HCT116 (cell line): ENCODE measurements around the gene SOX1. TPM values are rescaled to one million over a fixed set of nuclear protein-coding genes. Genes with fewer than 3 reads are reported as not detected.

Experiments used
- ATAC-seq: fragments of 200-7000 bp; cut with Tn5 transposase; 2 replicates; pipeline ENCODE4 v1.9.1; 2020; ENCODE audit warnings: mild to moderate bottlenecking, moderate library complexity
- BruUV-seq: library from RNA; stranded (reverse); fragments of 400-500 nt; replicated peaks from 2 replicates; lab custom pipeline; 2021; lab: Mats Ljungman, UMichigan
- CTCF ChIA-PET: fragments of 300-600 bp; sonication (Branson Sonifier 250); formaldehyde crosslinking; loops from one replicate; lab custom pipeline; 2021; ENCODE audit warnings: antibody characterized with exemption; lab: Charles Lee
- POLR2A ChIA-PET: fragments of 300-600, 350-600 bp; sonication (Branson Sonifier 250); formaldehyde crosslinking; loops from one replicate; lab custom pipeline; 2021; ENCODE audit warnings: antibody characterized with exemption; lab: Charles Lee
- RAD21 ChIA-PET, 2 experiments: fragments of 300-600 bp; sonication (Branson Sonifier 250); formaldehyde crosslinking; loops; one replicate each; lab custom pipeline; 2023; ENCODE audit warnings: low total read pairs in 2 of 2; ENCODE audit not compliant: uncharacterized antibody in 2 of 2, unreplicated experiment in 2 of 2, low non-redundant PET in 1 of 2; lab: Charles Lee
- DNase-seq: peaks from one replicate; pipeline ENCODE4 v3.0.0-alpha.2; 2010; ENCODE audit warnings: low read depth, low spot score
- H2AFZ ChIP-seq: fragments of 200-600 bp; shearing (Covaris generic), sonication (generic); 2 replicates; pipeline ENCODE4 v1.6.1; 2017; ENCODE audit warnings: low read depth, mixed run types, mixed read lengths, antibody characterized with exemption, low read length; ENCODE audit not compliant: poor library complexity, severe bottlenecking
- H3K27ac ChIP-seq: 2 replicates; pipeline ENCODE4 v1.5.1; 2012; ENCODE audit warnings: low read depth, low read length
- H3K27me3 ChIP-seq: fragments of 200-600 bp; sonication (generic); 2 replicates; pipeline ENCODE4 v1.6.1; 2016; ENCODE audit warnings: mixed run types, low read length, mixed read lengths; ENCODE audit not compliant: insufficient read depth
- H3K36me3 ChIP-seq, 2 experiments: fragments of 200-500 bp in 1 of 2; fragments of 200-600 bp in 1 of 2; sonication (Bioruptor generic) in 1 of 2; sonication (generic) in 1 of 2; 2 replicates each; pipeline versions ENCODE4 v1.5.1 to v1.6.1; 2014 to 2016; ENCODE audit warnings: low read length in 2 of 2, inconsistent platforms in 1 of 2, mixed read lengths in 1 of 2, mixed run types in 1 of 2; ENCODE audit not compliant: insufficient read depth in 2 of 2, control insufficient read depth in 1 of 2
- H3K4me1 ChIP-seq, 2 experiments: fragments of 200-600 bp in 1 of 2; sonication (generic) in 1 of 2; 2 replicates each; pipeline versions ENCODE4 v1.5.1 to v1.6.1; 2012 to 2017; ENCODE audit warnings: low read length in 2 of 2, inconsistent platforms in 1 of 2, mild to moderate bottlenecking in 1 of 2, mixed read lengths in 1 of 2, mixed run types in 1 of 2, moderate library complexity in 1 of 2; ENCODE audit not compliant: insufficient read depth in 2 of 2, control insufficient read depth in 1 of 2
- H3K4me2 ChIP-seq: fragments of 200-600 bp; sonication (generic); 2 replicates; pipeline ENCODE4 v1.6.1; 2017; ENCODE audit warnings: mixed run types, low read length, mixed read lengths
- H3K4me3 ChIP-seq, 2 experiments: fragments of 200-600 bp in 1 of 2; sonication (generic) in 1 of 2; replicated peaks in 1 of 2; 2 replicates each; pipeline ENCODE4 v1.5.1; 2011 to 2016; ENCODE audit warnings: low read length in 2 of 2, control low read depth in 1 of 2, low read depth in 1 of 2, mild to moderate bottlenecking in 1 of 2, mixed read lengths in 1 of 2, mixed run types in 1 of 2
- H3K79me2 ChIP-seq: fragments of 200-600 bp; sonication (generic); 2 replicates; pipeline ENCODE4 v1.6.1; 2017; ENCODE audit warnings: mild to moderate bottlenecking, mixed run types, low read length, moderate library complexity, mixed read lengths; ENCODE audit not compliant: insufficient read depth
- H3K9ac ChIP-seq: fragments of 200-600 bp; sonication (generic); 2 replicates; pipeline ENCODE4 v1.6.1; 2016; ENCODE audit warnings: low read length, mixed read lengths
- H3K9me2 ChIP-seq: fragments of 200-600 bp; sonication (generic), shearing (Covaris generic); 2 replicates; pipeline ENCODE4 v1.6.1; 2017; ENCODE audit warnings: mixed run types, mild to moderate bottlenecking, moderate library complexity; ENCODE audit not compliant: insufficient read depth
- H3K9me3 ChIP-seq, 2 experiments: fragments of 200-500 bp in 1 of 2; fragments of 200-600 bp in 1 of 2; sonication (Bioruptor generic) in 1 of 2; sonication (generic) in 1 of 2; 2 replicates each; pipeline ENCODE4 v1.6.1; 2014 to 2017; ENCODE audit warnings: low read length in 2 of 2, mixed read lengths in 2 of 2, inconsistent platforms in 1 of 2, low read depth in 1 of 2, mild to moderate bottlenecking in 1 of 2, mixed run types in 1 of 2, moderate library complexity in 1 of 2; ENCODE audit not compliant: control insufficient read depth in 1 of 2, insufficient read depth in 1 of 2
- H4K20me1 ChIP-seq: fragments of 200-600 bp; sonication (generic), shearing (Covaris generic); 2 replicates; pipeline ENCODE4 v1.6.1; 2017; ENCODE audit warnings: mixed run types, mild to moderate bottlenecking, moderate library complexity; ENCODE audit not compliant: insufficient read depth
- CEBPB ChIP-seq: IDR thresholded peaks from 2 replicates; pipeline ENCODE4 v1.6.1; 2012; ENCODE audit warnings: low read depth
- EGR1 ChIP-seq: IDR thresholded peaks from 2 replicates; pipeline ENCODE4 v1.6.1; 2012; ENCODE audit warnings: low read depth
- EZH2 ChIP-seq: fragments of 200-600 bp; sonication (generic); IDR thresholded peaks from 2 replicates; pipeline ENCODE4 v1.6.1; 2017; ENCODE audit warnings: antibody characterized with exemption, mixed run types
- EZH2phosphoT487 ChIP-seq: fragments of 200-600 bp; IDR thresholded peaks from 2 replicates; pipeline ENCODE4 v1.6.1; 2018; ENCODE audit warnings: antibody characterized with exemption, borderline replicate concordance
- FOSL1 ChIP-seq: IDR thresholded peaks from 2 replicates; pipeline ENCODE4 v1.6.1; 2012; ENCODE audit warnings: low read depth
- JUND ChIP-seq: IDR thresholded peaks from 2 replicates; pipeline ENCODE4 v1.6.1; 2012
- RAD21 ChIP-seq: IDR thresholded peaks from 2 replicates; pipeline ENCODE4 v1.6.1; 2012; ENCODE audit warnings: low read depth, mild to moderate bottlenecking
- SIN3A ChIP-seq: IDR thresholded peaks from 2 replicates; pipeline ENCODE4 v1.6.1; 2012; ENCODE audit warnings: low read depth
- SRF ChIP-seq: IDR thresholded peaks from 2 replicates; pipeline ENCODE4 v1.6.1; 2012; ENCODE audit warnings: low read depth
- ZFX ChIP-seq: fragments of 450-650 bp; IDR thresholded peaks from 2 replicates; pipeline ENCODE4 v1.6.1; 2017
- ZNF274 ChIP-seq: fragments of 200-500 bp; sonication (Bioruptor generic); IDR thresholded peaks from 2 replicates; pipeline ENCODE4 v1.6.1; 2014; ENCODE audit warnings: mild to moderate bottlenecking, low read depth, low read length, inconsistent platforms
- intact Hi-C: fragments of 100-400 bp; cut with micrococcal nuclease; formaldehyde crosslinking; loops from 2 replicates; pipeline ENCODE4 v1.10.0; 2022
- total RNA-seq: library from RNA; stranded (reverse); gene quantifications from one replicate; pipeline ENCODE4 v1.2.1, GENCODE V29; 2021; ENCODE audit not compliant: unreplicated experiment
- TF ChIP-seq, protein P1 (sequence below): IDR thresholded peaks from 2 replicates; pipeline ENCODE4 v1.6.1; 2012
- TF ChIP-seq, protein P2 (sequence below): IDR thresholded peaks from 2 replicates; pipeline ENCODE4 v1.6.1; 2012; ENCODE audit warnings: low read depth
- TF ChIP-seq, protein P3 (sequence below): IDR thresholded peaks from 2 replicates; pipeline ENCODE4 v1.6.1; 2011; ENCODE audit warnings: mild to moderate bottlenecking, low read length, moderate library complexity; ENCODE audit not compliant: insufficient replicate concordance; ENCODE audit errors: extremely low read depth

The SOX1 gene
- total RNA-seq, 1 experiment from 2014 or later: not detected

DNA sequence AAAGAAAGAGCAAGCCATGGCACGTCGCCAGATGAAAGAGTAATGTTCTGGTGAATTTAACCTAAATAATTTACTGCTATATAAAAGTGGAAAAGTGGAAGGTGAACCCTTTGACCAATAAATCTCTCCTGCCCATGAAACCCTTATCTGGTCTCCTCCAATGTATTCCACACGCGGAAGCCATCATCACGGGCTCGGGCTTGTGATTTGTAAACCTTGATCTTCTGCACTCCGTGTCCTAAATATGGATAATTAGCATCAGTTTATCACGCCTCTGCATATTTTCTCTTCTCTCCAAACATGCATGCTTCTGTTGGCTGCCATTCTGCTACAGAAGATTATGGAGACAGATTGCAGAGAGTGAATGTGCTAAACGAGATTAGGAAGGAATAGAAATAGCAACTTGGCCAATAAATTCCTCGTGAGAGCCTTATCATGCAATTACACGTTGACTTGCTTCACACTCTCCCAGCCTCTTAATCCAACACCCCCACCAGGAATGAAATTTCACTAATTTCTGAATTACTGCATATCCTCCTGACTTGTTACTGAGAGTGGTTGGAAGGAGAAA, 34.5 kb downstream of the SOX1 start:
- no peaks in the 10 kb centered on the region for H4K20me1 ChIP-seq
- no peaks in the 10 kb centered on the region for H3K36me3 ChIP-seq
- no peak overlapping the region for H3K27ac ChIP-seq
- ChIA-PET RAD21 (no interaction called here), CTCF (no interaction called here), POLR2A (no interaction called here)
- H3K27me3 ChIP-seq: 0 out of 2 replicates have a peak, but pooled peaks cover 6% of the 10 kb centered on the region
- no peak overlapping the region for H3K4me2 ChIP-seq
- no peak overlapping the region for H2AFZ ChIP-seq
- H3K4me1 ChIP-seq: no peaks in the 10 kb centered on the region; a peak in 2 of 4 replicates
- H3K79me2 ChIP-seq: no peaks in the 10 kb centered on the region
- no peaks in the 10 kb centered on the region for H3K9me2 ChIP-seq
- DNase-seq (no peak), ATAC-seq (no peak)
- H3K9me3 ChIP-seq: no peaks in the 10 kb centered on the region
- H3K9ac ChIP-seq: no peak overlapping the region
- TF ChIP-seq EGR1 (no peak), RAD21 (no peak), ZFX (no peak), SIN3A (no peak), FOSL1 (no peak), JUND (no peak), CEBPB (no peak), ZNF274 (no peak), EZH2phosphoT487 (no peak), EZH2 (no peak), SRF (no peak)
- TF ChIP-seq, protein P1, sequence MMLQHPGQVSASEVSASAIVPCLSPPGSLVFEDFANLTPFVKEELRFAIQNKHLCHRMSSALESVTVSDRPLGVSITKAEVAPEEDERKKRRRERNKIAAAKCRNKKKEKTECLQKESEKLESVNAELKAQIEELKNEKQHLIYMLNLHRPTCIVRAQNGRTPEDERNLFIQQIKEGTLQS: no peak
- TF ChIP-seq, protein P2, sequence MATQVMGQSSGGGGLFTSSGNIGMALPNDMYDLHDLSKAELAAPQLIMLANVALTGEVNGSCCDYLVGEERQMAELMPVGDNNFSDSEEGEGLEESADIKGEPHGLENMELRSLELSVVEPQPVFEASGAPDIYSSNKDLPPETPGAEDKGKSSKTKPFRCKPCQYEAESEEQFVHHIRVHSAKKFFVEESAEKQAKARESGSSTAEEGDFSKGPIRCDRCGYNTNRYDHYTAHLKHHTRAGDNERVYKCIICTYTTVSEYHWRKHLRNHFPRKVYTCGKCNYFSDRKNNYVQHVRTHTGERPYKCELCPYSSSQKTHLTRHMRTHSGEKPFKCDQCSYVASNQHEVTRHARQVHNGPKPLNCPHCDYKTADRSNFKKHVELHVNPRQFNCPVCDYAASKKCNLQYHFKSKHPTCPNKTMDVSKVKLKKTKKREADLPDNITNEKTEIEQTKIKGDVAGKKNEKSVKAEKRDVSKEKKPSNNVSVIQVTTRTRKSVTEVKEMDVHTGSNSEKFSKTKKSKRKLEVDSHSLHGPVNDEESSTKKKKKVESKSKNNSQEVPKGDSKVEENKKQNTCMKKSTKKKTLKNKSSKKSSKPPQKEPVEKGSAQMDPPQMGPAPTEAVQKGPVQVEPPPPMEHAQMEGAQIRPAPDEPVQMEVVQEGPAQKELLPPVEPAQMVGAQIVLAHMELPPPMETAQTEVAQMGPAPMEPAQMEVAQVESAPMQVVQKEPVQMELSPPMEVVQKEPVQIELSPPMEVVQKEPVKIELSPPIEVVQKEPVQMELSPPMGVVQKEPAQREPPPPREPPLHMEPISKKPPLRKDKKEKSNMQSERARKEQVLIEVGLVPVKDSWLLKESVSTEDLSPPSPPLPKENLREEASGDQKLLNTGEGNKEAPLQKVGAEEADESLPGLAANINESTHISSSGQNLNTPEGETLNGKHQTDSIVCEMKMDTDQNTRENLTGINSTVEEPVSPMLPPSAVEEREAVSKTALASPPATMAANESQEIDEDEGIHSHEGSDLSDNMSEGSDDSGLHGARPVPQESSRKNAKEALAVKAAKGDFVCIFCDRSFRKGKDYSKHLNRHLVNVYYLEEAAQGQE: no peak
- TF ChIP-seq, protein P3, sequence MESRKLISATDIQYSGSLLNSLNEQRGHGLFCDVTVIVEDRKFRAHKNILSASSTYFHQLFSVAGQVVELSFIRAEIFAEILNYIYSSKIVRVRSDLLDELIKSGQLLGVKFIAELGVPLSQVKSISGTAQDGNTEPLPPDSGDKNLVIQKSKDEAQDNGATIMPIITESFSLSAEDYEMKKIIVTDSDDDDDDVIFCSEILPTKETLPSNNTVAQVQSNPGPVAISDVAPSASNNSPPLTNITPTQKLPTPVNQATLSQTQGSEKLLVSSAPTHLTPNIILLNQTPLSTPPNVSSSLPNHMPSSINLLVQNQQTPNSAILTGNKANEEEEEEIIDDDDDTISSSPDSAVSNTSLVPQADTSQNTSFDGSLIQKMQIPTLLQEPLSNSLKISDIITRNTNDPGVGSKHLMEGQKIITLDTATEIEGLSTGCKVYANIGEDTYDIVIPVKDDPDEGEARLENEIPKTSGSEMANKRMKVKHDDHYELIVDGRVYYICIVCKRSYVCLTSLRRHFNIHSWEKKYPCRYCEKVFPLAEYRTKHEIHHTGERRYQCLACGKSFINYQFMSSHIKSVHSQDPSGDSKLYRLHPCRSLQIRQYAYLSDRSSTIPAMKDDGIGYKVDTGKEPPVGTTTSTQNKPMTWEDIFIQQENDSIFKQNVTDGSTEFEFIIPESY: no peak
- BruUV-seq: no TSS peak
- intact Hi-C loops: loop anchor here (10.0 kb wide), 1 partner anchor 333 kb away; no protein-coding TSS in a partner anchor
- no peak overlapping the region for H3K4me3 ChIP-seq
